Stimulated activated CD8-positive, alpha-beta memory T cell treated with anti-CD3 and anti-CD28 coated beads, Interleukin-4, amount 100 ng/mL, for 4 hours (primary cell): ENCODE measurements around the gene SLC1A2.

Experiments used
- DNase-seq, 2 donors: peaks; one replicate each; pipeline ENCODE4 v3.0.0-alpha.2; 2020; ENCODE audit warnings: low read depth in 2 of 2, low spot score in 1 of 2

The SLC1A2 gene

DNA sequence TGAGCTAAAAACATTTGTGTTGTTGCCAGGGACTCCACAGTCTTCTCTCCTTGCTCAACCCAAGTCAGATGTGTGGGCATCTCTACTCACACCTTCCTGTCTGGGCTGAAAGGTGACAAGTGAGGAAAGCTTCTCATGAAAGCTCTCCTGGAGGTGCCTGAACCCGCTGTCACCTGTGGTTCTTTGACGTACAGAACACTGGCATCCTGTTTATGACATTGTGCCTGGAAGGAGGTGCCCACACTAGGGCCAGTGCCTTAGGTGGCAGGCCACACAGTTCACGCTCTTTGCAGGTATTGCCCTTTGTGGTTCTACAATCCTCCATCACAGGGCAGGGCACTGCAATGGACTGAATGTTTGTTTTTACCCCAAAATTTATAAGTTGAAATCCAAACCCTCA, 171.9 kb downstream of the SLC1A2 start:
- peak; percentile 15 to 30 for DNase-seq

DNA sequence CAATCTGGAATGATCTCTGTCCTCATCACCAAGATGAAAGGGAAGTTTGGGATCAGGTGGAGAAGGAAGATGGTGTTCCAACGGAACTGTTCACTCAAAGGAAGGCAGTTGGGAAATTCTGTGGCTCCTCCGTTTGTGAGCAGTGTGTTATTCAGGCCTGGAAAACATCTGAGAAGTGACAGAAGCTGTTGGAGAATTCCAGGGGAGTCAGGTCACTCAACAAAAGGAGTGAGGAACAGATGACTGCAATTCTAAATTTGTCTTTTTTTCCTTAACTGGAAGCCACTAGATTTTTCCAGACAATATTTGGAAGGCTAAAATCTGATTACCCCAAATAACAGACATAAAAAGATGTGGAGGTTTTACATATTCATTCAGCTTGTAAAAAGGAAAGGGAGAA, 172.6 kb downstream of the SLC1A2 start:
- DNase-seq: no peak

DNA sequence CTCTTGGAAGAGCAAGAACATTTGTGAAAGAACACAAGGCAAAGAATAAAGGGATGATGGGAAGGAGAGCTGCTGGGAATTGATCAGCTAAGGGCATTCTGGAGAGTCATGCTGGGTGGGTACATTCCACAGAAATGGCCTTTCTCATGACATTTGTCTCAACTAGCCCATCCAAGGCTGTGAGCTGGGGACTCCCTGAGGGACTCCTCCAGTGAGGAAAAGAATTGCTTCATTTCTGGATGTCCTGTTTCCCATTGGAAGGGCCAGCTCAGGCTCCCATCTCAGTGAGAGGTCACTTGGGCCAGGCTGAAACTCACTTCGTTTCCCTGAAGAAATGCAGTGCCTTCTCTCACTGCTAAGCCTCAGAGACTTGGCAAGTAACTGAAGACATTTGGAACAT, 173.6 kb downstream of the SLC1A2 start:
- DNase-seq: no peak

DNA sequence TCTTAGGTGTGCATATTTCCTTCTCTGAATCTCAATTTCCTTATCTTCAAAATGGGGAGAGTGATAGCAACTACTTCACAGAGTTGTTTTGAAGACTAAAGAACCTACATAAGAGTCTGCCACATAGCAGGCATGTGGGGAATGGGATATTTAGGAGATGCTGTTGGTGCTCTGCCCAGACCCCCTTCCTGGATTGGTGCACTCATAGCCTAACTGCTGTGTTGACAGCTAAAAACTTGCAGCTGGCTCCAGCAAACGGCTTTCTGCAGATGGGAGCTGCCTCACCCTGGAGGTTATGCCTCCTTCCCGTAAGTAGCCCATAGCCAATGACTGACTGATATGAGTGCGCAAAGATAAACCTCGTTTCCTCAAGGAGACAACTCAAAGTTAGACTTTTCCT, 174.3 kb downstream of the SLC1A2 start:
- DNase-seq: no peak

DNA sequence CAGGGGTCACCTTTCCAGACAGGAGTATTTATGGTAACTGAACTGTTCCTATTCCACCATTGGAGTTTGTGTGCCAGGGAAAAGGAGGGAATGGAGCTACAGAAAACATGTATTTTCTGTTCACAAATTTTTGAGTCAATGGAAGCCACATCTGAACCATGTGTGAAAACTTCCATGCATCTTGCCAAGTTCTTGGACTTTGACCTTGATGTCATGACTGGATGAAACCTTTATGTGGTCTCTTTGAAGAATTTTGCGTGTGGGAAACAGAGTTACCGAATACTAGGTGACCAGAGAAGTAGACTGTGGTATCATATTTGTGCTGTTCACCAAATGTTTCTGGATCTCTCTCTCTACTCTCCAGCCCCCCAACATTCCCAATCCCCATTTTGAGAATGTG, 175.6 kb downstream of the SLC1A2 start:
- DNase-seq: no peak

DNA sequence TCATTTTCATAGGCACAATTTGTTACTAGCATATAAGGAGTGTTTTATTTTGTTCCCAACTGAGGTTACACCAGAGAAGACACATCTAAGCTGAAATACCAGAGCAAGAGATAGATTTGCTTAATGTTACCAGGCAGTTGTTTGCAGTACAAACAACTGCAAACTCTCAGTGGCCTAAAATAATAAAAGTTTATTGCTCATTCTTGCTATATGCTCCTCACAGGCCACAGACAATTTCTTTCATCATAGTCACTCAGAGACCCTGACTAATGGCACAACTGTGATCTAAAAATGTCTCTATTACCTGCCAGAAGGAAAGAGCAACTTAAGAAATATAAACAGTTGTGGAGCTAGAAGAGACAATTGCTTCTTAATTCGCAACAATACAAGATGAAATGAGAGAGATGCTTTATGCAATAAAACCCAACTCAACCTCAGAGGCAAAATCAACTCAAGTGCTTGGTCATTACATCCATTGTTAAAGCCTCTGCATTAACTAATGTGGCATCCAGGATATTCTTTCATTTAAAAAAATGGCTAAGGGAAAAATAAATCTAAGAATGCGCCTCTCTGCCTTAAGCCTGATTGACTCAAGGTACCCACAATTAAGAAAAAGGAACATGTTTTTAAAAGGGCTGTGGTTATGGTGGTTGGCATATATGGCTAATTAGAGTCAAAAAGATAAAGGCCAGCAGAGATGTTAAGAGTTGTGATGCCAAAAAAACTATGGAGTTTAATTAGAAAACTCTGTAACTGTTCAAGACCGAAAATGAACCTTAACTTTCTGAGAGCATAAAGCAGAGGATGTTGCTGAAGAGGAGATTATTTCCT, 176.7 kb downstream of the SLC1A2 start:
- no peak for DNase-seq

DNA sequence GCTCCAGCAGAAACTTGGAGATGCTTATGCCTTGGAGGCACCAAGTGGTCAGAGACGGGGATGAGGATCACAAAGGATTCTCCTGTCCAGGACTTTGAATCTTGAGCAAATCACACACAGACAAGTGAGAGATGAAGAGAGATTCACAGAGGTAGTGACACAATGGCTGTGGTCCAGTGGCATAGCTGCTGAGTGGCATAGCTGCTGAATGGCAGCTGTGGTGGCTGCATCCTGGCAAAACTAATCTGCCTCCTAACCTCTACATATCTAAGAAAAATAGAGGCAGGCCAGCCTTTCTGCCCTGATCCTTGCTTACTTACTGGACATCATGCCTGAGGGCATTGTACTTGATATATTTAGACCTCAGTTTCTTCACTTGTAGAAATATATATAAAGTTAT, 177.8 kb downstream of the SLC1A2 start:
- DNase-seq: no peak

DNA sequence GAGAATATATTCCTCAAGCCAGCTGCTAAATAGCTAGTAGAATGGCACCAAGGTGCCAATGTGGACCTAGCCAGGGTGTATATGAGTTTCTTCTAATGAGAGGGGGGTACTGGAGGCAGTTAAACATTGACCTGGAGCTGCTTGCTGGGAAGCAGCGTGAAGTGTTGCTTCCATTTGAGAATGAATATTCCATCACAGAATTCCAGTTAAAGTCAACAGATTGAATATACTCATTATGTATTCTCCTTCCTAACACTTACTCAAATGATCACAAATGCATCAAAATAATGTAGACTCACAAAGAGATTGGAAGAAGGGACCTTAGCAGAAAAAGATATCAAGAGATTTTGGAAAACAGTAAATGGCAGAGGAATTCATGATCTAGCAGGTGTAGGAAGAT, 178.3 kb downstream of the SLC1A2 start:
- no peak for DNase-seq

DNA sequence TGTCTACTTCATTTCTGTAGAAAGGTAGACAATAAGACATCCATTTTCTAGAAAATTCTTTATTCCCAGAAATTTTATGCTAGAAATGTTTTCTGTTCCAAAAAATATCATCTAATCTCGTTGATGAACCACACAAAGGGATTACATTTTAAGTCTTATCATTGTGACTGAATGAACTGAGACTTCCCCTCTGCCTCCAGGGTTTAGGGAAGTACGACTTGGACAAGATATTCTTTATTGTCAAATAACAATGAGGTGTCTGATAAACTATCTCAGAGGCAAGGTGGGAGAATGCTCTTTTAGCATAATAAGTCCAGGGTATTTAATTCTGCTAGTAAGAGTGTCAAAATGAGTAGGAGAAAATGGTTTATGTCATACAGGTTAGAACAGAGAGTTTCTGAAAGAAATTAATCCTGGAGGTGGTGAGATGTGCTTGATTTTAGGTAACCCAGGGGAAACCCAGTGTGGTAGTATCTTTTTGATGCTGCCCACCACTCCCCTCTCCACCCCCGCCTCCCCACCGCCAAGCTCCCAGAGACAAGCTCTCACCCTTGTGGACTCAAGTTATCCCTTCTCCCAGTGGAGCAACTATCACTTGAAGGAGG, 179.8 kb downstream of the SLC1A2 start:
- no peak for DNase-seq

DNA sequence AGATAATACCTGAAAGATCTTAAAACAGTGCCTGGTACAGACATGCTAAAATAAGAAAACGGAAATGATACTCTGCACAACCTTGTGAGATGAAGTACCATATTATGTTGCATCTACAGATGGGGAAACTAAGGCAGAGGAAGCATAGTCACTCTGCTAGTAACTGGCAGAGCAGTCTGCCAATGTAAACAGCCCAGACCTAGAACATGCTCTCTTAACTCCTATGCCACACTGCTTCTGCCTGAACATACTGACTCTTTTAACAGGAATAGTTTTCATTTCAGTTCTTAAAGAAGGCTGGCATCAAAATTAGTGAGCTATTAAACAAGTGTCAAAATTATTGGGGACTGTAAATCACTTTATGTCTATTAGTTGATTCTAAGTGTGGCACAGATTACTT, 180.5 kb downstream of the SLC1A2 start:
- no peak for DNase-seq

DNA sequence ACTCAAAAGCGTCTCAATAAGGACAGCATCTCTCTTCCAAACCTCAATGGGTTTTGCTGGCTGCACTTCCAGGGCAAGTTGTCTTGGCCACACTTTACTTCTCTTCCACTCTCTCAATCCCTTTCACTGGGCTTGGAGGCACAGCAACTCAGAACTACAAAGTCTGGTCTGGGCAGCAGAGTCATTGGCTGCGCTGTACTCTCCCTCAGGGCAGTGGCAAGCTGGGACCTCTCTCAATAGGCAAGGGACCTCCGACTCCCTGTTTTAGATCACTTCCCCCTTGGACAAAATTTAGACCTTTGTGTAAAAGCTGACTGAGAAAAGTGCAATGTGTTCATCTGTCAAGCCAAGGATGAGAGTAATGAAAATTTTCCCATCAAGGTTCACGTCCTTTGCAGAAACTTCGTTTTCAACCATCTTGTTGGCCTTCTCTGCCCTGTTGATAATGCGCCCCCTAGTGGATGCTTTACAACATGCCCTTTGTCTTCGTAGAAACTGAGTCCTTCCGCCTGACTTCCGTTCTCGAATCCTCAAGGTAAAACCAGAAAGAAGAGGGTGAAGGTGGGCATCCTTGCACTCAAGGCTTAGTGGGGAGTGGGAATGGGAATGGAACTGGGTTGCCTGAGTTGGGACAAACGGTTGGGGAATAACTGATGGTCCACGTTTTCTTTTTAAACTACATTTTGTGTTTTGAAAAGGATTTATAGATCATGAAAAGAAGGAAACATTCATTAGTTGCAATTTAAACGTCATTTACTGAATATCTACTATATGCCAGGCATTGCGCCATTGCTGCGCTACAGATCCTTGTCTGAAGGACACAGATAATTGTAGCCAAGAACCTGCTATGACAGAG, 181.3 kb downstream of the SLC1A2 start:
- peak; percentile 12 to 18 for DNase-seq

DNA sequence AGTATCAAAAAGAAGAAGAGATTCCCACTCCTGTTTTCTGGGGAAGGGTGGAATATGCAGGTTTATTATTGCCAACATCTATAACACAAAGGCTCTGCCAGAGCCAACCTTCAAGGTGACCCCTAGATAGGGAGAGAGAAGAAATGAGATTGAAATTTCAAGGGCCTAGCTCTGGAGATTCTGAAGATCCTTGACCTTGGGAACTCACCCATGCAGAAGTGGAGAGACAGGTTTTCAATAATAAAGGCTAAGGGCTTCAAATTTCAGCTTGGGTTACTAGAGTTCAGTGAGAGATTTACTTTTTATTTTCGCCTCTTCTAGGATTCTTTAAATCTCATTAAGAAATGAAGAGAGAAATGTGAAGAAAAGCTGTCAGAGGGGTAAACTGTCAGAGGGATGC, 182.0 kb downstream of the SLC1A2 start:
- no peak for DNase-seq

DNA sequence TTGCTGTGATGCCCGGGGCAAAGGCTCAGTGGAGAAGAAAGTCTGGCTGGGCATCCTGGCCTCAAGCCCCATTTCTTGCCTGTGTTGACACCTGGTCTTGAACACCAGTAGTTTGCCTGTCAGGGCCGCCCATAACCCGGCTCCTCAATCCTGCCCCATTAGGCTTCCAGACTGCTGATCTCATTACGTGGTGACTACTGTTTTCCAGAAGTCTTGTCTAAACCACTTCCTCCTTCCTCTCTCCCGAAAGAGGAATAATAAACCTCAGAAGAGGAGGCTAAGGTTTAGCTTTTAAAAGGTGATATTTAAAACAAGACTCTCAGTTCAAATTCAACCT, 182.7 kb downstream of the SLC1A2 start:
- no peak for DNase-seq

DNA sequence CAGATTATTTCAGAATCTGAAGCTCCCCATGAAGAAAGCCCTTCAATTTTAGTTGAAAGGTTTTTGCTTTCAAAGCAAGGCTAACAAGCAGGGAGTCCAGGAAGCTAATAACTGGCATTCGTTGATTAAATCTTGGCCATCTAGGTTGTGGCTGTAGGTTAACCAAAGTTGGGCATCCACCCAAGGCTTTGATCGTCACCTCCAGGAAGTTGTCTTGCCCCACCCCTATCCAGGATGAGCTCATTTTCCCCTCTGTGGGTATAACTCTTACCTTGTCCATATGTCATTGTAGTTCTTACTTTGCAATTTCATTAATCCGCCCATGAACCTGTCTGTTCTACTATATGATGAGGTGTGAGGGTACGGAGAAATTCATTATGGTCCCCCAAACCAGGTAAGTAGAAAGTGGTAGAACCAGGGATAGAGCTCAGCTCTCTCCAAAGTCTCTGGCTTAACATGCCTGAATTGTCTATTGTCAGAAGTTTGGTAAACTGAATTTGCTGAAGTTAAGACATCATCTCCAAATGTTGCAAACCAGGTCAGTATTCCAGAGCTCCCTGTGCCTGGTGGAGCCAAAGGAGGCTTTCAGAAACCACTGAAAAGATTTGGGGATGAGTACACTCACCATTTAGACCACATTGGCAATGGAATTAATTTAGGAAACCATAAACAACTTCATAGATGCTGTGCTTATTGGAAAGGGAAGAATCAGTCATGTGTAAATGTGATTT, 183.3 kb downstream of the SLC1A2 start:
- peak; percentile 19 to 20 for DNase-seq

DNA sequence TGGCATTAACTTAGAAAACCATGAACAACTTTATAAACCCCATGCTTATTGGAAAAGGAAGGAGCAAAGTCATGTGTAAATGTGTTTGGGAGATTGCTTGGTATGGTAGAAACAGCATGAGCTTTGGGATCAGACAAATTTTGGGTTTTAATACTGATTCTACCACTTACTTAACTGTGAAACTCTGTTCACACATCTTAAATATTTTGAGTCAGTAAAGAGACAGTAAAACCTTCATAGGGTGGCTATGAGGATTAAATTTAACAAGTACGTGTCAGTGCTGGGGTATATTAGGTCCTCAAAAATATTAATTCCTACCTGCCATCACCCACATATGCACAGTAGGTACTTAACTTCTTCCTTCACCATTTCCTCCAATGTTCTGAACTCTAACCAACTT, 183.9 kb downstream of the SLC1A2 start:
- DNase-seq: no peak

DNA sequence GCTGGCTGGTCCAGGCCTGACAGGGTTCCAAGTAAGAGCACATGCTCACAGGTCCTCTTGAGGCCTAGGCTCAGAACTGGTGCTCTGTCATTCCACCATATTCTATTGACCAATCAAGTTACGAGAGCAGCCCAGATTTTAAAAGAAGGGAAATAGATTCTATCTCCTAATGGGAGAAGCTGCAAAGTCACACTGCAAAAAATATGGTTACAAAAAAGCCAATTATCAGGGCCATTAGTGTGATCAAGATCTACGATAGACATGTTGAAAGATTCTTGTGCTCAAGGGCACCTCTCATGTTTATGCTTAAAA, 184.2 kb downstream of the SLC1A2 start:
- no peak for DNase-seq

DNA sequence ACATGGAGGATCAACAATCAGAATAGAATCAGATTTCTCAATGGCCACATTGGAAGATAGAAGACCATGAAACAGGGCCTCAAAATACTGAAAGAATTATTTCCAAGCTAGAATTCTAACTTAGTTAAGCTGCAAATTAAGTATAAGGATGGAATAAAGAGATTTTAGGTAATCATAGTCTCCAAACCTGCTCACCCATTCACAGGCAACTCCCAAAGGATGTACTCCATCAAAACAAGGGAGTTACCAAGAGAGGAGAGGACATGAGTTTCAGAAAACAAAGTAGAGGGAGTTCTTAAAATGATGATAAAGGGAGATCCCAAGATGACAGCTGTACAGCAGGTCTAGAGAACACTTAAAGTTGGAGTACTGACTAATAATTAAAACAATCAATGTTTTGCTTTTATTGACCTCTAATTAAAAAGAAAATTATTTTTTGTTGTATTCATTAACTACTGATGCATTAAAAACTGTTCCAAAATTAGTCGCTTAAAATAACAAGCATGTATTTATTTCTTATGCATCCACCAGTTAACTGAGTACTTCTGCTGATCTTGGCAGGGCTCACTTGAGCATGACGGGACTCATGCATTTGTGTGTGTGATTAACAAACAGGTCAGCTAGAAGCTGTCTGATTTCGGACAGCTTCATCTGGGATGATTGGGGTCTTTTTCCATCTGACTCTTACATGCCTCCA, 184.8 kb downstream of the SLC1A2 start:
- no peak for DNase-seq

DNA sequence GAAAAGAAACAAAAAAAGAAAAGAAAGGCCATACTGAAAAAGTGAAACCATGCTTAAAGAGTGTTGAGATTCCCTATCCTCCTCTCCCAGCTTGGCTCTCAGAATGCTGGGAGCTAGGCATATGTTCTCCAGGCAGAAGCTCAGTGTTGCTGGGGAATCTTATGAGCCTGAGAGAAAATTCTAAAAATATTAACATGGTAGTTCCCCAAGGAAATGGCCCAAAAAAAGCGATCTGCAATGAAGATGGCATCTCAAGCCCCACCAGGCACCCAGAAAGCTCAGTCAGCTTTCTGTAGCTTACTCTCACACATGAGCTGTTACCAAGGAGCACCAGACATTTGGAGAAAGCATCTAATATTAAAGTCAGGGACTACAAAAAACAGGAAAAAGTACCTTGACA, 185.8 kb downstream of the SLC1A2 start:
- no peak for DNase-seq

DNA sequence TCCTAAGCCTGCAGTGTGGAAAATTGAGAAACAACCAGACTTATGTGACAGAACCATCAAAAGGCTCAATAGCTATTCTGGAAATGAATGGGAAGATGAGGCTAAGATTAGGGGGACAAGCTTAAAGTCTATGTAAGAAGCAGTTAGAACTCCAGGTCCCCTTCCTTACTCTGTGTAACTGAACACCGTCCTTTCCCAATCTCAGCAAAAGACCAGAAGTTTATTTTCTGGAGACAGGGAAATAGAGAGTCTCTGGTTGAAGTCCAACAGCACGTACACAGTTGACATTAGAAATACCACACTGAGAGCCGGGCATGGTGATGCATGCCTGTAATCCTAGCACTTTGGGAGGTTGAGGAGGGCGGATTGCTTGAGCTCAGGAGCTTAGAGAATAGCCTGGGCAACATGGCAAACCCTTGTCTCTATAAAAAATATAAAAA, 186.4 kb downstream of the SLC1A2 start:
- DNase-seq: no peak

DNA sequence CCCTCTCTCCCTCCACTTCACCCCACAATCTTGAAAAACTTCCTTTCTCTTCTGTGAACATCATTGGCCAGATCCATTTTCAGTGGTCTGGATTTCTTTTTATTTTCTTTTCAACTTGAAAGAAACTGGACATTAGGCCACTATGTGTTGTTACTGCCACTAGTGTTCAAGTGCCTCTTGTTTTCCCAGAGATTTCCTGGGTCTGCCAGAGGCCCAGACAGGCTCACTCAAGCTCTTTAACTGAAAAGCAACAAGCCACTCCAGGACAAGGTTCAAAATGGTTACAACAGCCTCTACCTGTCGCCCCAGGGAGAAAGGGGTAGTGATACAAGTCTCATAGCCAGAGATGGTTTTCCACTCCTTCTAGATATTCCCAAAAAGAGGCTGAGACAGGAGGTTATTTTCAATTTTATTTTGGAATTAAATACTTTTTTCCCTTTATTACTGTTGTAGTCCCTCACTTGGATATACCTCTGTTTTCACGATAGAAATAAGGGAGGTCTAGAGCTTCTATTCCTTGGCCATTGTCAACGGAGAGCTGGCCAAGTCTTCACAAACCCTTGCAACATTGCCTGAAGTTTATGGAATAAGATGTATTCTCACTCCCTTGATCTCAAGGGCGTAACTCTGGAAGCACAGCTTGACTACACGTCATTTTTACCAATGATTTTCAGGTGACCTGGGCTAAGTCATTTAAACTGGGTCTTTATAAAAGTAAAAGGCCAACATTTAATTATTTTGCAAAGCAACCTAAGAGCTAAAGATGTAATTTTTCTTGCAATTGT, 188.1 kb downstream of the SLC1A2 start:
- no peak for DNase-seq
